HT-29 (cell line): ENCODE measurements around the gene DAND5. TPM values are rescaled to one million over a fixed set of nuclear protein-coding genes. Genes with fewer than 3 reads are reported as not detected.
A peak's percentile ranks its signal among the peaks of the same experiment; 100 is the strongest.

Experiments
- DNase-seq: peaks from one replicate; pipeline ENCODE4 v3.0.0-alpha.2; 2015; ENCODE audit warnings: low spot score
- total RNA-seq: library from RNA; depleted of rRNA; stranded (reverse); fragments of >200 nt; shearing (Covaris generic); gene quantifications from 2 replicates; pipeline ENCODE4 v1.2.3, GENCODE V29; 2014

DAND5 gene
- total RNA-seq, 1 experiment from 2014 or later, result not detected

GRCh38 chr19:12992729-12993128, 23.4 kb downstream of the DAND5 start:
- no peak for DNase-seq

- DNase-seq, result no peak
These were observed 24.2 kb downstream of the DAND5 start for GRCh38 chr19:12993562-12993961.

GRCh38 chr19:12994701-12995595, 25.6 kb downstream of the DAND5 start, which contains the start of gene NFIX:
Gene NFIX (plus strand): TSS chr19:12995475. CDS start chr19:12995838, 363 bp downstream.
- DNase-seq, result peak; percentile 9

GRCh38 chr19:12995596-12996405, 26.4 kb downstream of the DAND5 start:
- DNase-seq, result peak; percentile 19

- DNase-seq, result peak; percentile 33
These were observed 27.2 kb downstream of the DAND5 start for GRCh38 chr19:12996406-12997094.

DNA sequence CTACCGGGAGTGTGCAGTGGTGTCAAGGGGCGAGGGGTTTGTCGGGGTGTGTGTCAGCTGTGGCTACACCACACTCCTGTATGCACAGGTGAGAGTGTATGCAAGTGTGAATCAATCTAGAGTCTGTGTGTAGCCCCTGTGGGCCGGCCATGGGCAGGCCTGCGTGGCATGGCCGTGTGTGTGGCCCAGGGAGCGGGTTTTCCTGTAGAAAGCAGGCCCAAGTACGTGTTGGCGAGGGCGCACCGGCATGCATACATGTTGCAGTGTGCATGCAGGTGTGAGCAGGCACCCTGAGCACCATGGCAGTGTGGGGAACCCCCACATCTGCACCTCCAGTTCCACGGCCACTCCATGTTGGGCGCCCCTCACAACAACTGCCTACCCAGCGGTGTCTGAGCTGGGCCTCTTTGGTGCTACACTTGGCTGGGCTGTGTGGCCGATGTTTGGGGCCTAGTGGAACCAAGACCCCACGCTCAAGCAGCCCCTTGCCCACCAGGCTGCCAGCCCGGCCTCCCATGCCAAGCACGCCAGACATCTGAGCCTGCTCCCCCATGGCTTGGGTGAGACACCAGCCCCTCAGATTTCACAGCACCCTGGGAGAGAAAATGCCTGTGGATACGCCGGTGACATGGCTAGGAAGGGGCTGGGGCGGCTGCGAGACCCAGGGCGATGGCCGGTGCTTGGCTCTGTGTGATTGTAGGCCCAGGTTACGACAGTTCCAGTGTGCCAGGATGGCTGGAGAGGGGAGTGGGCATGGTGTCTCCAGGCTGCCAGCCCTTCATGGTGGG, 28.0 kb downstream of the DAND5 start:
- DNase-seq, result no peak

- no peak for DNase-seq
These were observed 28.9 kb downstream of the DAND5 start for GRCh38 chr19:12997967-12998940.

- no peak for DNase-seq
These were observed 31.8 kb downstream of the DAND5 start for GRCh38 chr19:13001166-13001501.

DNA sequence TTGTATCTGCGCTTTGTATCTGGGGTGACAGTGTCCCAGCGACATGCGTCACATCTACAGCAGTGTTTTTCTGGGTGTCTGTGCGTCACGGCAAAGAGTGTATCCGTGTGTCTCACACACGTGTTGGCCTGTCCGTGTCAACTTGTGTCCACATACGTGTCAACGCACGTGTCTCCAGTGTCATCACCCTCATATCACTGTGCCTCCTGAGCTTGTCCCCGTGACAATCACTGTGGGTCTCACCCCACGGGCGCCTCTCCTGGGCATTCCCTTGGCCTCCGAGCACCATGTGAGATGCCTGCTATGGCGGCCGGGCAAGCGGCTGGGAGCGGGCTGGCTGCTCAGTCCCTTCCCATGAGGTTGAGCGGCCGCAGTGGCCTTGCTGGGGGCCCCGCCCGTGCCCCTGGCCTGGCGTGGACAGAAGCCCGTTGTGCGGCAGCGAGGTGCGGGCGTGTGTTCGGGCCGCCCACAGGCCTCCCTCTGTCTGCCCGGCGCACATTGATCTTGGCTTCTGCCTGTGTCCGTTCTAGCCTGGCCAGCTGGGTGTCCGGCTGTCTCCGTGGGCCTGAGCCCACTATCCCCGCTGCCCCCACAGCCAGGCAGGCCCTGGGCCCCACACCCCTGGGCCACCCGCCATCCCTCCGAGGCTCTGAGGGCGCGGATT, 32.3 kb downstream of the DAND5 start:
- DNase-seq, result no peak

DNA sequence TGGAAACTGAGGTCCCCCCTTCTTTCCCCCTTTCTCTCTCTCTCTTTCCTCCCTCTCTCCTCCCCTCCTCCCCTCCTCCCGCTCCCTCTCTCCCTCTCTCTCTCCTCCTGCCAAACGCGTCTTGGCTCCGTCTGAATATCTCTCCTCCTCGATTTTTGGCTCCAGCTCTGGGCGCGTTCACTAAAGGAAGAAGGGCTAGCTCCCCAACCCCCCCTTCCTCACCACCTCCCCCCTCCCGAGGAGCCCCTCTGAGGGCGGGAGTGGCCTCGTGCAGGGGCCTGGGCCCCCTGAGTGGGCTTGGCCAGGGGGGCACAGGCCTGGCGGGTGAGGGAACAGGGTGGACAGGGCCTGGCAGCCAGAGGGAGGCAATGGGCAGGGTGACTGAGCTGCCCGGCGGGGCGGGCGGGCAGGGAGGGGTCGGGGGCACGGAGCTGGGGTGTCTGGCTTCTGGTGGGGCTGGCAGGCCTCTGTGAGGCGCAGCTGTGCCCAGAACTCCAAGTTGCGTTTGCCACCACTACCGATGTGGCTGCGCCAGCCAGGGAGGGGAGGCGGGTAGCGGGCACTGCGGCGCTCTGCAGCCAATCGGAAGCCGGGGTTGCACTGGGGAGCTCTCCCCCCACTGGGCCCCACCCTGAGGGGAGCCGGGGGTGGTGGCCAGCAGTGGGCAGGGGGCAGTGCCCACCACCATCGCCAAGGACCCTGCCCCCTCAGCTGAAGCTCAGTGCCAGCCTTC, 33.0 kb downstream of the DAND5 start:
- no peak for DNase-seq

DNA sequence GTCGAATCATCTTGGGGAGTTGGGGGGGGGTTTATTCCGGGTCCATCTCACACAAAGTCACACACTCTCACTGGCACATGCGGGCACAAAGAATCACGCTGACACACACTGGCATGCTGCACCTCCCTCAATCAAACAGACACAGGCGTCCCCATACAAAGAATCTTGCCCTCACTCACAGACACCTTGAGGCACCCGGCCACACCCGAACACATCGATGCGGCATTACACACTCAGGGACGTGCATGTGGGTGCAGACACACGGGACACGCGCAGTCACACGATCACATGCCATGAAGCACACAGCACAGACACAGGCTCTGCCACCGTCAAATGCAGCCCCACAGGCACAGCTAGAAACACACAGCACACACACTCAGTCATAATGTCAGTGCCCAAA, 33.7 kb downstream of the DAND5 start:
- DNase-seq, result no peak

GRCh38 chr19:13004273-13004672, 34.9 kb downstream of the DAND5 start:
- no peak for DNase-seq

- no peak for DNase-seq
These were observed 35.9 kb downstream of the DAND5 start for GRCh38 chr19:13005253-13005652.

DNA sequence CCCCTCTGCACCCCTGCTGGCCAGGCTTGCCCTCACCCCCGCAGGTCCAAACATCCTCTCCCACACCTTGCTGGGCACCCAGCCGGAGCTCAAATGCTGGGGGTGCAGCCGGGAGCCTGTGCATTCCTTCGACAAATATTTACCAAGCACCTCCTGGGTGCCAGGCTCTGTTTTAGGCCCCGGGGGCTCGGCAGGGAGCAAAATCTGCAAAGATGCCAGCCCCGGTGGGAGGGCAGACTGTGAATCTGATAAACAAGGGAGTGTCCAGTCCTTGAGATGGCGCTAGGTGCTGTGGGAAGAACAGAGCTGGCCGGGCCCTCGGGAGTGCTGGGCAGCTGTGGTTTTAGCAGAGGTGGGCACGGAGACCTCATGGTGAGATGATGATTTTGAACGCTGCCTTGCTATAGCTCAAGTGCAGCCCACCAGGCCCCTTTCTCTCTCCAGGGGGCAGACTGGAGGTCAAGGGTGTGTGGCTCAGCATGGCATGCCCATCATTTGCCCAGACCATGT, 36.5 kb downstream of the DAND5 start:
- DNase-seq, result no peak

- DNase-seq, result no peak
These were observed 37.3 kb downstream of the DAND5 start for GRCh38 chr19:13006431-13007281.

DNA sequence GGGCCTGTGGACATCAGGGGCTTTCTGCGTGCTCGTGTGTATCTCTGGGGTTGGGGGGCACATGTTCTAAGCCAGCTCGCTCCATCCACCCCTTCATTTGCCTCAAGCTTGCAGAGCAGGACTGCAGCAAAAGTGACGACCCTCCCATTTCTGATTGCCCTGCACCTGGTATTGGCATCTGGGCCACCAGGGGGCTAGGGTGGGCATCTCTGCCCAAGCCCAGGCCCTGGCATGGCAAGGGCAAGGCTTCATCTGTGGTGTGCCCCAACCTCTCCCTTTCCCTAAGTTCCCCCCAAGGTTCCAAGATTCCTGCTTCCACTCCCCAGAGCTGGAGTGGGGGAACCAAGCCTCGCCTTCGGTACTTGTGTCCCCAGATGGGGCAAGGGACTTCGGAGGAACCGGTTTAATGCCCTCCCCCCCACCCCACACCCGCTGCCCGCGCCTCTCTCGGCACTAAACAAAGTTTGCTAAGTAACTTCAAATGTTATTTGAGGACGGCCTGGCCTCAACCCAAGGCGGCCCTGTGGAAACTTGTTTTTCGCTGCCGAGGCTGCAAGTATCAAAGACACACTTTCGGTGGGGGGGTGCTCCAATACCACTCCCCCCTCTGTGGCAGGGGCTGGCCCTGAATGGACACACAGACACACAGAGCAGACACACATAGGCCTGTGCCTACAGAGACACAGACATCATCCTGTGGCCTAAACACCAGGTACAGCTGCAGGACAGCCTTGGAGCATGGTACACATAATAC, 38.1 kb downstream of the DAND5 start:
- no peak for DNase-seq
